Mesothelial cell of epicardium (in vitro differentiated cells): ENCODE data around the gene MEIS3. TPM values are rescaled to one million over a fixed set of nuclear protein-coding genes. Genes with fewer than 3 reads are reported as not detected.

ENCODE experiments used
- DNase-seq, 2 experiments: peaks; one replicate each; pipeline ENCODE4 v3.0.0; 2021; ENCODE audit warnings: low spot score in 2 of 2; ENCODE audit not compliant: unreplicated experiment in 2 of 2
- H3K27ac Mint-ChIP-seq: 2 replicates; pipeline ENCODE4 v1.8.0; 2021; ENCODE audit warnings: mixed read lengths
- H3K27me3 Mint-ChIP-seq: 2 replicates; pipeline ENCODE4 v1.8.0; 2021; ENCODE audit warnings: low read depth, mixed read lengths
- H3K36me3 Mint-ChIP-seq: 2 replicates; pipeline ENCODE4 v1.8.0; 2021; ENCODE audit warnings: mixed read lengths
- H3K4me1 Mint-ChIP-seq: 2 replicates; pipeline ENCODE4 v1.8.0; 2021; ENCODE audit warnings: mixed read lengths
- H3K4me3 Mint-ChIP-seq: 2 replicates; pipeline ENCODE4 v1.8.0; 2021; ENCODE audit warnings: mild to moderate bottlenecking, moderate library complexity, mixed read lengths
- H3K9me3 Mint-ChIP-seq: 2 replicates; pipeline ENCODE4 v1.8.0; 2021; ENCODE audit warnings: mixed read lengths
- CTCF ChIP-seq: fragments of 200-600 bp; sonication (generic); IDR thresholded peaks from one replicate; pipeline ENCODE4 v1.5.0; 2021; ENCODE audit warnings: antibody characterized with exemption; ENCODE audit not compliant: unreplicated experiment
- total RNA-seq: library from RNA; stranded (reverse); gene quantifications from 3 replicates; pipeline ENCODE4 v1.2.1, GENCODE V29; 2021

Gene MEIS3
- total RNA-seq, 1 donor from 2014 or later, result 273 TPM

DNA sequence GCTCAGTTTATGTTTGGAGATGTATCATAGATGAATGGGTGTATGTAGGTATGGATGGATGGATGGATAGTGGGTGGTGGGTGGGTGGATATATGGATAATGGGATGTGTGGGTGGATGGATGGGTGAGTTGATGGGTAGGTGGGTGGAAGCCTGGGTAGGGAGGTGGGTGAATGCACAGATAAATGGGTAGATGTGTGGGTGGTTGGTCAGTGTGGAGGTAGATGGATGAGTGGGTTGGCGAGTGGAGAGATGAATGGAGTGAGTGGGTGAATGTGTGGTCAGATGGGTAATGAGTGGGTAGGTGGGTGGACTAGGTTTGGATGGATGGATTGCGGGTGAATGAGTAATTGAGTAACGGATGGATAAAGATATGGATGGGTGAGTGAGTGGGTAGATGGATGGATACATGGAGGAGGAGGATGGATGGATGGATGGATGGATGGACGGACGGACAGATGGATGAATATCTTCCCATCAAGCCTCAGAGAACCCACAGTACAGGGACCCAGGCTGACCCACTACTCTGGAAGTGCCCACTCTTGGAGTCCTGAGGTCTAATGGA, 13.4 kb downstream of the MEIS3 start:
- no peak for TF ChIP-seq CTCF
- peaks cover 4% of the 10 kb centered on the region for H3K9me3 Mint-ChIP-seq
- peaks cover 39% of the 10 kb centered on the region for H3K36me3 Mint-ChIP-seq
- DNase-seq, result no peak
- H3K27me3 Mint-ChIP-seq, result no peaks in the 10 kb centered on the region
- peaks cover 3% of the 10 kb centered on the region for H3K4me1 Mint-ChIP-seq
- no peak overlapping the region for H3K27ac Mint-ChIP-seq
- H3K4me3 Mint-ChIP-seq, result no peak overlapping the region

DNA sequence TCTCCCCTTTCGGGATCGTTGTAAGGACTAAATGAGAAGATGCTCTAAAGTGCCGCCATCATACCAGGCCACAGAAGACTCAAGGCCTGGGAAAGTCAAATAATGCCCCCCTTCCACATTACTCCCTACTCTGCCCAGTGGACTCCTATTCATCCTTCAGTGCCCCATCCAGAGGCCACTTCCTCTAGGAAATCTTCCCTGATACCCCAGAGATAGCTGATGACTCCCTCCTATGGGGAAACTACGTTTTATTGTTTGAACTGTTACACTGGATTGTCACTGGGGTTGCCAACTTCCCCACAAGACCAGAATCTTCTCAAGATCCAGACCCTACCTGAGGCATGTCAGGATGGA, 14.2 kb downstream of the MEIS3 start:
- Mint-ChIP-seq H3K4me3 (no peak overlapping the region), H3K9me3 (peaks cover 4% of the 10 kb centered on the region), H3K27me3 (no peaks in the 10 kb centered on the region), H3K36me3 (peaks cover 39% of the 10 kb centered on the region), H3K27ac (no peak overlapping the region), H3K4me1 (peaks cover 3% of the 10 kb centered on the region)
- TF ChIP-seq CTCF, result no peak
- DNase-seq, result no peak

GRCh38 chr19:47404334-47405196, 14.8 kb downstream of the MEIS3 start:
- DNase-seq, result no peak
- no peak for TF ChIP-seq CTCF
- H3K27me3 Mint-ChIP-seq, result peaks cover under 1% of the 10 kb centered on the region
- H3K9me3 Mint-ChIP-seq, result peaks cover 4% of the 10 kb centered on the region
- no peak overlapping the region for H3K4me3 Mint-ChIP-seq
- H3K4me1 Mint-ChIP-seq, result peaks cover 3% of the 10 kb centered on the region
- peaks cover 39% of the 10 kb centered on the region for H3K36me3 Mint-ChIP-seq
- no peak overlapping the region for H3K27ac Mint-ChIP-seq

GRCh38 chr19:47402504-47402903, 16.8 kb downstream of the MEIS3 start:
- DNase-seq, result no peak
- Mint-ChIP-seq H3K9me3 (no peaks in the 10 kb centered on the region), H3K4me3 (no peak overlapping the region), H3K36me3 (peaks cover 24% of the 10 kb centered on the region), H3K27me3 (peaks cover 14% of the 10 kb centered on the region), H3K4me1 (peaks cover 8% of the 10 kb centered on the region), H3K27ac (no peak overlapping the region)
- no peak for TF ChIP-seq CTCF

GRCh38 chr19:47398707-47399597, 20.4 kb downstream of the MEIS3 start:
- Mint-ChIP-seq H3K9me3 (no peaks in the 10 kb centered on the region), H3K36me3 (peaks cover 8% of the 10 kb centered on the region), H3K27ac (no peak overlapping the region), H3K4me3 (no peak overlapping the region), H3K4me1 (peaks cover 8% of the 10 kb centered on the region), H3K27me3 (peaks cover 19% of the 10 kb centered on the region)
- no peak for DNase-seq
- no peak for TF ChIP-seq CTCF
